CD4-positive, alpha-beta T cell treated with Interleukin-4 for 4 hours (primary cell): ENCODE results near the gene KNCN.

Experiments
- DNase-seq: peaks from one replicate; pipeline ENCODE4 v3.0.0-alpha.2; 2020

KNCN gene

DNA sequence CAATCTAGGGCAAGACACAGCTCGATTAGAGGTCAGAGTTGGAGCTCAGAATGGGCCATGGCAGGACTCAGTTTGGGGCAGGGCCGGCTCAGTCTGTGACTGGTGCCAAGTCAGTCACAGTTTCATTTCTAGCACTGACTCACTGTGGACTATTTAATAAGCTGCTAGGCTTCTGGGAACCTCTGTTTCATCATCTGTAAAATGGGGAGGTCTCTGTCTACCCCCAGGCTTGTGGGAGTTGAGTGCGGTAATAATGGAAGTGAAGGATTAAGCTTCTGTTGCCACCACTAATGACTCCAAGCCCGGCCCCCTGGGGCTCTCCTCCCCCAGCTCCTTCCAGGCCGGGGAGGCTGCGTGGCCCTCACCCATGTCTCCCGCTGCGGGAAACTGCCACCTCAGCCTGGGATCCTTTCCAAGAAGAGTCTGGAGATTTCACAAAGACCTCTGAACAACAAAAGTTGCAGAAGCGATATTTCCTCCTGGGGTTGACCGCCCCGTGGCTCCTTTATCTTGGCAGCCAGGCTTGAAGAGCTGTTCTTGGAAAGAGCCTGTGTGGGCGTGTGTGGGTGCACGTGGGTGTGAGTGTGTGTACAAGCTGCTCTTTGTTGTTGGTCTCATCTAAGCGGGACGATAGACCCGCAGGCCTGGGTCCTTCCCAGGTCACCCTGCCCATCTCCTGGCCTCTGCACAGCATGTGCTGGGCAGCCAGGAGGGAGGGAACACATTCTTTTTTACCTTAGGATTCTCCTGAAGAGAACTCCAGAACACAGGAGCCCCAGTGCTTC lies 29.1 kb downstream of the KNCN start:
- no peak for DNase-seq

DNA sequence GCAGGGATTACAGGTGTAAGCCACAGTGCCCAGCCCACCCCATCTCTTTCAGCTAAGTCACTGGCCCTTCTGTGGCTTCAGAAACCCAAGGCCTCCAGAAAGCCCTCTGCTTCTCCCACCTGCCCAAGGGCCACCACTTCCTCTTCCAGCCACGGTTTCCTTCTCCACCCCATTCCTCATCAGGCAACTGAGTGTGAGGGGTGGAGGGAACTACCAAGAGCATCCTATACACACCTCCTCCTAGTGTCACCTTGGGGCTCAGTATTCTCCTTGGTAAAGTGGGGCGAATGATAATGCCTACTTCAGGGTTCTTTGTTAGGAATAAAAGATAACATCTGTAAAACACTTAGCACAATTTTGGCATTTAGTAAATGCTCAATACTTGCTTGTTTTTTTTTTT lies 30.0 kb downstream of the KNCN start:
- DNase-seq = no peak

- no peak for DNase-seq
Observed at GRCh38 chr1:46520063-46520911, 31.2 kb downstream of the KNCN start.

GRCh38 chr1:46519209-46519608 lies 32.2 kb downstream of the KNCN start:
- no peak for DNase-seq

DNA sequence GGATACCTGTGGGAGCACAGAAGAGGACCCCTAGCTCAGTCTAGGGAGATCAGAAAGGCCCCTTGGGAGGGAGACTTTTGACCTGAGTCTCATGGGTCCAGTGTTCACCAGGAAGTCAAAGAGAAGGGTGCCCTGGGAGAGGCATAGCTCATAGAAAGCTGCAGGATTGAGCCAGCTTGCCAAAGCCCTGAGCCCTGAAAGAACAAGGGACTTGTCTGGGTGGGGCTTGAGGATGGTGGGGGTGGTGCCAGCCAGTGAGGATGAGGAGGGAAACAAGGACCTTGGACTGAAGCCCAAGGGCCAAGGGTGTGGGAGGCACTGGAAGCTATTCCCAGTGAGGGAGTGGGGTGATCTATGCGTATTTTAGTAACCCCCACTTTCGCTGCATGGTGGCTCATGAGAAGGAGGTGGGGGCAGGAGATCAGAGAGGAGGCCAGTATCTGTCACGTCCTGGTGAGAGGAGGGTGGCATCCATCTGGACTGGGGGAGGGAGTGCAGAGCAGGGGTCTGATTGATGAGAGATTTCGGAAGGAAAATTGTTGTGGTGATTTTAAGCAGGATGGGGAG lies 33.4 kb downstream of the KNCN start:
- no peak for DNase-seq

- no peak for DNase-seq
Observed at GRCh38 chr1:46517010-46517600, 34.3 kb downstream of the KNCN start.

GRCh38 chr1:46516200-46516950 lies 35.1 kb downstream of the KNCN start:
- DNase-seq = no peak

DNA sequence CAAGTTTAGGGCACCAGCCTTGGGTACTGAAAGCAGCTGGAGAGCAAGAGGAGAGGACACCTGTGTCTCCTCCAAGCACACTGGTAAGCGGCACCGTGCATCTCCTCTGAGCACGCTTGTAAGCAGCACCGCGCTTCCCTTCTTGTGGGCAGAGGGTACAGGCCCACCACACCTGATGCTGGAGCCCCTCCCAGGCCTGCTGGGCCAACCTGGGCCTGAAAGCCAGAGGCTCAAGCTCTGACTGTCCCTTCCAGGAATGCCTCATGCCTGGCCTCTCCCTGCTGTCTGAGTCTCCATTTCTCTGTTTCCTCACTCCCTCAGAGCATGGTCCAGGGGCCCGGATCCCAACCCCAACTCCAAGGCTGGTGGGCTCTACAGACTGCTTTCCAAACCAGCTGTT lies 35.9 kb downstream of the KNCN start:
- no peak for DNase-seq

DNA sequence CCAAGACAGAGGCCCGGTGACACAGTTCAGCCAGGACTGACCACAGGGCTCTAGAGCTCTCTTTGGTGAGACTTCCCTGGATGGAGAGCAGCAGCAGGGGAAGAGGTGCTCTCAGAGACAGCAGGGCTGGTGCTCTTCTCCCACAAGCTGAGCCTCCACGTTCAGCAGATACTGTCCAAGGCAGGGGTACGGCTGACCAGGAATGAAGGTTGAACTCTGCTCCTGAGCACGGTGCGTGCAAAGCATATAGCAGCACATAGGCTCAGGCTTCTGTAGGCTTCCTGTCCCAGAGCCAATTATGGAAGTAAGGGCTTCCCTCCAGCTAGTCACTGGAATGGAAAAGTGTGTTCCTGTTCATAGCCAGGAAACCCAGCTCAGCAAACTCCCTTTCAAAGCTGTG lies 37.9 kb downstream of the KNCN start:
- no peak for DNase-seq

DNA sequence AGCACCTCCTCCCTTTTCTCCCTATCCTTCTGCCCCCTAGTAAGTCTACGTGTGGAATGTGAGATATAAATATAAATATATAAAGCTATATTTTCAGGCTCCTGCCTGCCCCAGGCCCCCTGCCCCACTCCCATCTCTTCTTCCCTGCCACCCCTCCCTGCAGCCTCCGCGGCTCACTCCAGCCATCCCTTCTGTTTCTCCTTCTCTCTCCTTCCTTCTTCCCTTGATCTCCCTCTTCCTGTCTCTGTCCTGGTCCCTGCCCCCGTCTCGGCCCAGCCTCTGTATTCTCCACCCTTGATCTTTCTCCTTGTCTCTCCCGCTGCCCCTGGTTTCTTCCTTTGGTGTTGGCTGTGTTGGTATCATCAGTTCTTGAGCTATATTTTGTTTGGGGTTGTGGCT lies 38.7 kb downstream of the KNCN start:
- no peak for DNase-seq

GRCh38 chr1:46512135-46512791 lies 39.2 kb downstream of the KNCN start:
- DNase-seq = no peak

DNA sequence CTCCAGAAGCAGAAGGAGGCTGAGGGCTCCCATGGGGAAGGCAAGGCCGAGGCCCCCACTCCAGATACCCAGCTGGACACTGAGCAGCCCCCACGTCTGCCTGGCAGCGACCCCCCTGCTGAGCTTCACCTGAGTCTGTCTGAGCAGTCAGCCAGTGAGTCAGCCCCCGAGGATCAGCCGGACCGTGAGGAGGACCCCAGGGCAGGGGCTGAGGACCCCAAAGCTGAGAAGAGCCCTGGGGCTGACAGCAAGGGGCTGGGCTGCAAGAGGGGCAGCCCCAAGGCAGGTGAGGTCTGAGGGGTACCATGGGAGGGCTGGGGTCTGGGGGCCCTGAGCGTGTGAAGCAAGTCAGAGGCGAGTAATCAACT lies 40.5 kb downstream of the KNCN start:
- DNase-seq = no peak

- DNase-seq = no peak
Observed at GRCh38 chr1:46510341-46510997, 41.0 kb downstream of the KNCN start.

DNA sequence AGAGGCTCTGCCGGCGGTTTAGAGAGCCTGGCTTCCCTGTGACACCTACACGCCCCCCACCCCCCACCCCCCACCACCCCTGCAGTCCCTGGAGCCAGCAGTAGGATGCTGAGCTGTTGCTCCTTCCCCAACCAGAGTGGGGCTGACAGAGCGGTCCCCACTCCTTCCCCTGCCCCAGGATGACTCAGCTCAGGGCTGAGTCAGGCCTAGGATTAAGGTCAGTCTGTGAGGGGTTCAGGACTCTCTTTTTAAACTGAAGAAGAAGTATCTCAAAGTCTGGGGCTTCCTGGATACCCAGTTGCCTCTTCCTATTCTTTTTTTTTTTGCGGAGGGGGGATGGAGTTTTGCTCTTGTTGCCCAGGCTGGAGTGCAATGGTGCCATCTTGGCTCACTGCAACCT lies 42.7 kb downstream of the KNCN start:
- DNase-seq = no peak

- no peak for DNase-seq
Observed at GRCh38 chr1:46506470-46507219, 44.8 kb downstream of the KNCN start.

DNA sequence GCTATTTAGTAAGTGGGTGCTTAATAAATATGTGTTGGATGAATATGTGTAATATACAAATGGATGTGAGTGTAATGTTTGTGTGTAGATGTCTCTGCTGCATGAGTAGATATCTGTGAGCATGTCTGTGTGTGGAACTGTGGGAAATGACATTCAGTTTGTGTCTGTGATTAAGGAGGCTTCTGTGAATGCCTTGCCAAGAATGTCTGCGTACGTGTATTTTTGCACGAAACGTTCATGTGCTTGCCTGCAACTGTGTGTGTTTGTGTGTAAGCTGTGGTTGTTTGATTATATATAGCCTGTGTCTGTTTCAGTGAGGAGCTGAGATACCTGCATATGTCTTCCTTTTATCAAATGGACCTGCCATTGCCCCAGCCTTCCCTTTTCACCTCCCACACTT lies 48.0 kb downstream of the KNCN start:
- no peak for DNase-seq

DNA sequence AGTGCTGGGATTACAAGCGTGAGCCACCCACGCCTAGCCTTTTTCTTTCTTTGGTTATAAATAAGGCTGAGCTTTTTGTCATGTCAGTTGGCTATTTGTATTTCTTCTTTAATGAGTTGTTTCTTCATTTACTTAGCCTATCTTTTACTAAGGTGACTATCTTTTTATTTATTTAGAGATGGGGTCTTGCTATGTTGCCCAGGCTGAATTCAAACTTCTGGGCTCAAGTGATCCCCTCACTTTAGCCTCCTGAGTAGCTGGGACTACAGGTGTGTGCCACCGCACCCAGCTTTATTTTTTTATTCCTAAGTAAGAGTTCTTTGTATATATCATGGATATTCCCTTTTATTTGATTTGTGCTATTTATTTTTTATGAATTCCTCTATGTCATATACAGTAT lies 49.9 kb downstream of the KNCN start:
- DNase-seq = no peak

DNA sequence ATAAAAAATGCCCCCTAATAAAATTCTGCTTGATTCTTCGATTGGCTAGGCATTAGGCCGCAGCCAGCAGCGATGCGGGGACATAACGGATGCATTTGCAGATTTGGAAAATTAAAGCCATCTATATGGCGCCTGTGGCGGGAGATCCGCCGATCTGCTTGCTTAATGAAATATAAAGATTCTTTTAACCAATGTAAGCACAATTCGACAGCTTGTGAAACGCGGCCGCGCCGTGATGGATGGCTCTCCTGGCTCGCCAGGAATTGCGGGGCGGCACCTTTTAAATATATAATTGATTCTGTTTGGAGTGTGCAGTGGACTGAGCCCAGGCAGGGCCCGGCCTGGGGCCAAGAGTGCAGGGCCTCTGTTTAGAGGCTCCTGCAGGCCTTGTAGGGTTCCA lies 53.8 kb downstream of the KNCN start:
- no peak for DNase-seq

- DNase-seq = no peak
Observed at GRCh38 chr1:46497020-46497419, 54.4 kb downstream of the KNCN start.

DNA sequence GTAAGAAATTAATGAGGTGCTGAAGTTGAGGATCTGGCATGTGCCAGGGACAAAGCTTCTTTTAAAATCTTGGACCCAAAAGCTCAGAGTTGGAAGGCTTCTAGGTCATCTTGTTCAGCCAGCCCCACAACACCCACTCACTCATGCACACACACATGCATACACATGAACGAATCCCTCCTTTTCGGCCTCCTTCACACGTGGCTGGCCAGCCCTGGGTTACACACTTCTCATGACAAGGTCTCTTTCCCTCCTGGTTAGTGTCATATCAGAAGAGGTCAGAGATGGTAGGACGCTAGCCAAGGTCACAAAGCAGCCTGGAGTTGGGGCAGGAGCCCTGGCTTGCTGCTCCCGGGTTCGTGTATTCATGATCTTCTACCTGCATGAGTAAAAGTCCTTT lies 54.9 kb downstream of the KNCN start:
- no peak for DNase-seq

GRCh38 chr1:46495778-46496177 lies 55.7 kb downstream of the KNCN start:
- DNase-seq = no peak
